GM18907 (cell line): ENCODE results near the gene NPNT.
"Not testable (repeated sequence)": the region's sequence is repeated elsewhere in the genome, so short reads cannot be mapped to it uniquely, and the experiment has no call there.

Experiments used
- ATAC-seq: cut with Tn5 transposase; IDR thresholded peaks from one replicate; pipeline ENCODE4 v1.9.1; 2021; ENCODE audit warnings: mild to moderate bottlenecking, moderate library complexity; ENCODE audit not compliant: unreplicated experiment

The NPNT gene

GRCh38 chr4:105894660-105895582 is at the start of gene NPNT:
NPNT (plus strand) TSS chr4:105895471; CDS start chr4:105895653, 182 bp downstream.
- ATAC-seq: peak; percentile 45

GRCh38 chr4:105845559-105845958 is 49.7 kb upstream of the NPNT start:
- ATAC-seq: no peak

- not testable (repeated sequence) for ATAC-seq
Measured at GRCh38 chr4:105848359-105848758, 46.9 kb upstream of the NPNT start.

- ATAC-seq: no peak
Measured at GRCh38 chr4:105851196-105851595, 44.1 kb upstream of the NPNT start.

- not testable (repeated sequence) for ATAC-seq
Measured at GRCh38 chr4:105852230-105852629, 43.0 kb upstream of the NPNT start.

- no peak for ATAC-seq
Measured at GRCh38 chr4:105858466-105859040, 36.7 kb upstream of the NPNT start.

- ATAC-seq: no peak
Measured at GRCh38 chr4:105859233-105859632, 36.0 kb upstream of the NPNT start.

- no peak for ATAC-seq
Measured at GRCh38 chr4:105870963-105871362, 24.3 kb upstream of the NPNT start.

- ATAC-seq: no peak
Measured at GRCh38 chr4:105871997-105872396, 23.3 kb upstream of the NPNT start.

GRCh38 chr4:105875233-105875632 is 20.0 kb upstream of the NPNT start:
- no peak for ATAC-seq

- ATAC-seq: no peak
Measured at GRCh38 chr4:105878668-105879067, 16.6 kb upstream of the NPNT start.

- ATAC-seq: no peak
Measured at GRCh38 chr4:105887508-105887907, 7.8 kb upstream of the NPNT start.

- peak; percentile 54 for ATAC-seq
Measured at GRCh38 chr4:105895583-105896460, 551 bp downstream of the NPNT start.

GRCh38 chr4:105896461-105896942 is 1.2 kb downstream of the NPNT start:
- peak; percentile 21 for ATAC-seq

GRCh38 chr4:105896984-105897775 is 1.9 kb downstream of the NPNT start:
- ATAC-seq: no peak

GRCh38 chr4:105900541-105900940 is 5.3 kb downstream of the NPNT start:
- ATAC-seq: no peak

GRCh38 chr4:105902550-105903262 is 7.4 kb downstream of the NPNT start:
- ATAC-seq: no peak

- no peak for ATAC-seq
Measured at GRCh38 chr4:105909787-105910281, 14.6 kb downstream of the NPNT start.

GRCh38 chr4:105911426-105911825 is 16.2 kb downstream of the NPNT start:
- no peak for ATAC-seq
